ENCODE data around the gene CEP57L1. TPM values are rescaled to one million over a fixed set of nuclear protein-coding genes. Genes with fewer than 3 reads are reported as not detected.

Gene CEP57L1
- total RNA-seq, 4 donors from 2014 or later: 11.0 to 30.0 (median 16.3) TPM

GRCh38 chr6:109058620-109059019 lies 36.7 kb upstream of the CEP57L1 start:
- Histone ChIP-seq H3K9me3 (no peaks in the 10 kb centered on the region), H3K4me1 (peaks cover 19 to 93% (median 34%) of the 10 kb centered on the region in 3 donors), H3K36me3 (no peaks in the 10 kb centered on the region), H3K27me3 (no peaks in the 10 kb centered on the region), H3K27ac (peak overlapping the region; percentile 5 to 65 (median 51)), H3K4me3 (no peak overlapping the region)
- no peak for TF ChIP-seq POLR2AphosphoS5 (IDR thresholded peaks at IDR 0.05)
- no peak for TF ChIP-seq EP300 (IDR thresholded peaks at IDR 0.05)
- TF ChIP-seq CTCF (IDR thresholded peaks at IDR 0.05): no peak
- TF ChIP-seq POLR2A (IDR thresholded peaks at IDR 0.05): no peak
- ATAC-seq: no peak
- 17 to 38% methylated on average over 2 of the region's 2 CpGs for WGBS, 2 donors (ENCODE audit: low coverage in 1 of 2)

GRCh38 chr6:109059153-109059552 lies 36.2 kb upstream of the CEP57L1 start:
- ATAC-seq: peak; percentile 69
- H3K27ac ChIP-seq: peak overlapping the region; percentile 5 to 65 (median 51)
- H3K4me1 ChIP-seq: peaks cover 19 to 97% (median 34%) of the 10 kb centered on the region in 3 donors
- H3K9me3 ChIP-seq: no peaks in the 10 kb centered on the region
- TF ChIP-seq CTCF (IDR thresholded peaks at IDR 0.05) (no peak), POLR2AphosphoS5 (IDR thresholded peaks at IDR 0.05) (peak; percentile 34)
- 39 to 40% methylated on average over 3 of the region's 3 CpGs for WGBS, 2 donors (ENCODE audit: low coverage in 1 of 2)
- no peaks in the 10 kb centered on the region for H3K27me3 ChIP-seq
- H3K36me3 ChIP-seq: no peaks in the 10 kb centered on the region
- H3K4me3 ChIP-seq: peak overlapping the region in 1 of 2 donors; percentile 10

GRCh38 chr6:109059571-109060021 lies 35.7 kb upstream of the CEP57L1 start:
- TF ChIP-seq POLR2A (IDR thresholded peaks at IDR 0.05) (no peak), CTCF (IDR thresholded peaks at IDR 0.05) (peak in 3 of 4 experiments; percentile 14 to 42 (median 25))
- WGBS, 2 donors (ENCODE audit: low coverage in 1 of 2): 27 to 28% methylated on average over 4 of the region's 4 CpGs
- H3K27me3 ChIP-seq: no peaks in the 10 kb centered on the region
- peaks cover 19 to 95% (median 32%) of the 10 kb centered on the region in 3 donors for H3K4me1 ChIP-seq
- H3K4me3 ChIP-seq: peak overlapping the region in 1 of 2 donors; percentile 10
- H3K27ac ChIP-seq: peak overlapping the region; percentile 5 to 65 (median 51)
- ATAC-seq: peak; percentile 62
- no peaks in the 10 kb centered on the region for H3K36me3 ChIP-seq
- no peaks in the 10 kb centered on the region for H3K9me3 ChIP-seq

- WGBS, 2 donors (ENCODE audit: low coverage in 1 of 2): 27 to 40% methylated on average over 2 of the region's 2 CpGs
- Histone ChIP-seq H3K27ac (peak overlapping the region in 2 of 4 donors; percentile 55 to 65), H3K27me3 (no peaks in the 10 kb centered on the region), H3K4me3 (no peak overlapping the region), H3K4me1 (peaks cover 19 to 88% (median 32%) of the 10 kb centered on the region in 3 donors), H3K36me3 (no peaks in the 10 kb centered on the region), H3K9me3 (no peaks in the 10 kb centered on the region)
- ATAC-seq: no peak
- TF ChIP-seq POLR2AphosphoS5 (IDR thresholded peaks at IDR 0.05) (no peak), CTCF (IDR thresholded peaks at IDR 0.05) (no peak), EP300 (IDR thresholded peaks at IDR 0.05) (no peak), POLR2A (IDR thresholded peaks at IDR 0.05) (no peak)
These were observed 34.7 kb upstream of the CEP57L1 start for GRCh38 chr6:109060571-109060970.

- peak overlapping the region in 3 of 4 donors; percentile 3 to 24 (median 18) for H3K27ac ChIP-seq
These were observed 33.1 kb upstream of the CEP57L1 start for GRCh38 chr6:109062216-109062615.

More at GRCh38 chr6:109062216-109062615, 33.1 kb upstream of the CEP57L1 start:
- peaks cover 16 to 84% (median 27%) of the 10 kb centered on the region in 3 donors for H3K4me1 ChIP-seq
- no peaks in the 10 kb centered on the region for H3K27me3 ChIP-seq
- TF ChIP-seq POLR2AphosphoS5 (IDR thresholded peaks at IDR 0.05): no peak
- TF ChIP-seq EP300 (IDR thresholded peaks at IDR 0.05): no peak
- no peak for TF ChIP-seq POLR2A (IDR thresholded peaks at IDR 0.05)
- TF ChIP-seq CTCF (IDR thresholded peaks at IDR 0.05): no peak
- WGBS, 2 donors (ENCODE audit: low coverage in 1 of 2): 75 to 76% methylated on average over 5 of the region's 5 CpGs
- H3K9me3 ChIP-seq: no peaks in the 10 kb centered on the region
- H3K36me3 ChIP-seq: no peaks in the 10 kb centered on the region
- H3K4me3 ChIP-seq: no peak overlapping the region
- ATAC-seq: no peak
